Measurements from ENCODE around the gene KIAA1217. TPM values are rescaled to one million over a fixed set of nuclear protein-coding genes. Genes with fewer than 3 reads are reported as not detected.

Gene KIAA1217
- total RNA-seq, 4 donors from 2014 or later: 12.7 to 156 (median 34.8) TPM

GRCh38 chr10:24393201-24393600, 184.3 kb downstream of the KIAA1217 start:
- TF ChIP-seq, protein P1, sequence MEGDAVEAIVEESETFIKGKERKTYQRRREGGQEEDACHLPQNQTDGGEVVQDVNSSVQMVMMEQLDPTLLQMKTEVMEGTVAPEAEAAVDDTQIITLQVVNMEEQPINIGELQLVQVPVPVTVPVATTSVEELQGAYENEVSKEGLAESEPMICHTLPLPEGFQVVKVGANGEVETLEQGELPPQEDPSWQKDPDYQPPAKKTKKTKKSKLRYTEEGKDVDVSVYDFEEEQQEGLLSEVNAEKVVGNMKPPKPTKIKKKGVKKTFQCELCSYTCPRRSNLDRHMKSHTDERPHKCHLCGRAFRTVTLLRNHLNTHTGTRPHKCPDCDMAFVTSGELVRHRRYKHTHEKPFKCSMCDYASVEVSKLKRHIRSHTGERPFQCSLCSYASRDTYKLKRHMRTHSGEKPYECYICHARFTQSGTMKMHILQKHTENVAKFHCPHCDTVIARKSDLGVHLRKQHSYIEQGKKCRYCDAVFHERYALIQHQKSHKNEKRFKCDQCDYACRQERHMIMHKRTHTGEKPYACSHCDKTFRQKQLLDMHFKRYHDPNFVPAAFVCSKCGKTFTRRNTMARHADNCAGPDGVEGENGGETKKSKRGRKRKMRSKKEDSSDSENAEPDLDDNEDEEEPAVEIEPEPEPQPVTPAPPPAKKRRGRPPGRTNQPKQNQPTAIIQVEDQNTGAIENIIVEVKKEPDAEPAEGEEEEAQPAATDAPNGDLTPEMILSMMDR (IDR thresholded peaks at IDR 0.05): no peak
- DNase-seq (ENCODE audit: low spot score) (no peak), ATAC-seq (ENCODE audit: low FRiP score) (no peak)

DNA sequence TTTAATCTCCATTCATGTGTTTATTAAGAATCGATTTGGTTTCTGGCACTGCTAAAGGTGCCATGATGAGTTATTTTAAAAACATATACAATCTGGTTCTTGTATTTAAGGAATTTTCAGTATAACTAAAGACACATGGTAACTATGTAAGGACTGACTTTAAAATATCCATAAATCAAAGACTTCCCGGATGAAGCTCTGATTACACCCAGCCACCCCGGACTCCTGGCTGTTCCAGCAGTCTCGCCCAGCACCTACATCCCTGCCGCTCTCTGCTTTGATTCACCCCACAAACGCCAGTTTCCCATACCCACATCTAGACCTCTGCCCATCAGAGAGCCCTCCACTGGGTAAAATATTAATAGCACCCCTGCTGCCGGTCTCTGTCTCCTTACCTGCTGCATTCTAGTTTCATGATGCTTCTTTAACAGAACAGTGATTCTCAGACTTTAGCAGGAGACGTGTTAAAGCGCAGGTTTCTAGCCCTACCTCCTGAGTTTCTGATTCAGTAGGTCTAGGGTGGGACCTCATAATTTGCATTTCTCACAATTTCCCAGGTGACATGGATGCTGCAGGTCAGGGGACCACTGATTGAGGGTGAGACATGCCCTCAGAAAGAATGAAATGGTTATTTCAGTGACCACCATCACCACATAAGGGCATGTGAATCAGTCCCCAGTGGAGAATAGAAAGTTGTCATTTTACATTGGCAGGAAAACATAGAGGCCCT, 185.7 kb downstream of the KIAA1217 start:
- ATAC-seq (ENCODE audit: low FRiP score): no peak

DNA sequence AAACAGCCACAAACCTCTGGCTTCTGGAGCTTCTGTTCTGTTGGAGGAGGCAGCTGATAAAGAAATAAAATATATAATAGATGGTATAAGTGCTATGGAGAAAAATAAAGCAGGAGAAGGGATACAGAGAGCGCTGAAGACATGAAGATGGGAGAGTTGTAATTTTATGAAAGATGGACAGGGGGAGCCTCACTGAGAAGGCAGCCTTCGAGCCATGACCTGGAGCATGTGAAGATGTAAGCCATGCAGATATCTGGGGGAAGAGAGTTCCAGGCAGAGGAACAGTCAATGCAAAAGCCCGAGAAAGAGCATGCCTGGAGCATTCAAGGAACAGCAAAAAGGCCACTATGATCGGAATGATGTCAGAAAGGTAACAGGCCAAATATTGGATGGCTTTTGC, 187.5 kb downstream of the KIAA1217 start:
- TF ChIP-seq, protein P1 (IDR thresholded peaks at IDR 0.05): no peak
- ATAC-seq (ENCODE audit: low FRiP score) (no peak), DNase-seq (ENCODE audit: low spot score) (no peak)

More for the DNA sequence above, 185.7 kb downstream of the KIAA1217 start:
- TF ChIP-seq, protein P1 (IDR thresholded peaks at IDR 0.05): no peak
- DNase-seq (ENCODE audit: low spot score): no peak

- DNase-seq (ENCODE audit: low spot score) (no peak), ATAC-seq (ENCODE audit: low FRiP score) (no peak)
- TF ChIP-seq, protein P1 (IDR thresholded peaks at IDR 0.05): no peak
Measured at GRCh38 chr10:24397662-24398061, 188.7 kb downstream of the KIAA1217 start.

GRCh38 chr10:24404567-24404966, 195.6 kb downstream of the KIAA1217 start:
- TF ChIP-seq, protein P1 (IDR thresholded peaks at IDR 0.05): no peak
- ATAC-seq (ENCODE audit: low FRiP score): no peak
- DNase-seq (ENCODE audit: low spot score): no peak

GRCh38 chr10:24405635-24406034, 196.7 kb downstream of the KIAA1217 start:
- DNase-seq (ENCODE audit: low spot score) (no peak), ATAC-seq (ENCODE audit: low FRiP score) (no peak)
- TF ChIP-seq, protein P1 (IDR thresholded peaks at IDR 0.05): no peak
